Measurements from ENCODE around the gene PTPDC1.

Gene PTPDC1

GRCh38 chr9:94096819-94097577, 12.7 kb downstream of the PTPDC1 start:
- no peaks in the 10 kb centered on the region for H3K36me3 ChIP-seq
- TF ChIP-seq CTCF (IDR thresholded peaks at IDR 0.05): no peak
- H3K27me3 ChIP-seq: no peaks in the 10 kb centered on the region
- no peak overlapping the region for H3K4me3 ChIP-seq (ENCODE audit: low read depth in 1 of 2, low read length in 1 of 2)
- H3K4me1 ChIP-seq (ENCODE audit: control insufficient read depth in 1 of 2, insufficient read depth in 1 of 2, low read depth in 1 of 2, low read length in 1 of 2): no peaks in the 10 kb centered on the region
- H3K9me3 ChIP-seq: no peaks in the 10 kb centered on the region
- no peak overlapping the region for H3K27ac ChIP-seq

GRCh38 chr9:94097788-94098414, 13.6 kb downstream of the PTPDC1 start:
- Histone ChIP-seq H3K4me1 (ENCODE audit: control insufficient read depth in 1 of 2, insufficient read depth in 1 of 2, low read depth in 1 of 2, low read length in 1 of 2) (no peaks in the 10 kb centered on the region), H3K9me3 (no peaks in the 10 kb centered on the region), H3K36me3 (no peaks in the 10 kb centered on the region), H3K4me3 (ENCODE audit: low read depth in 1 of 2, low read length in 1 of 2) (no peak overlapping the region), H3K27me3 (no peaks in the 10 kb centered on the region), H3K27ac (no peak overlapping the region)
- no peak for TF ChIP-seq CTCF (IDR thresholded peaks at IDR 0.05)

- Histone ChIP-seq H3K9me3 (no peaks in the 10 kb centered on the region), H3K27me3 (no peaks in the 10 kb centered on the region), H3K4me3 (ENCODE audit: low read depth in 1 of 2, low read length in 1 of 2) (no peak overlapping the region), H3K27ac (no peak overlapping the region), H3K36me3 (no peaks in the 10 kb centered on the region), H3K4me1 (ENCODE audit: control insufficient read depth in 1 of 2, insufficient read depth in 1 of 2, low read depth in 1 of 2, low read length in 1 of 2) (no peaks in the 10 kb centered on the region)
- TF ChIP-seq CTCF (IDR thresholded peaks at IDR 0.05): no peak
Measured at GRCh38 chr9:94100152-94100879, 16.1 kb downstream of the PTPDC1 start.

GRCh38 chr9:94101162-94101853, 17.0 kb downstream of the PTPDC1 start:
- Histone ChIP-seq H3K36me3 (no peaks in the 10 kb centered on the region), H3K27me3 (no peaks in the 10 kb centered on the region), H3K4me1 (ENCODE audit: control insufficient read depth in 1 of 2, insufficient read depth in 1 of 2, low read depth in 1 of 2, low read length in 1 of 2) (no peaks in the 10 kb centered on the region), H3K9me3 (no peaks in the 10 kb centered on the region), H3K27ac (no peak overlapping the region), H3K4me3 (ENCODE audit: low read depth in 1 of 2, low read length in 1 of 2) (no peak overlapping the region)
- no peak for TF ChIP-seq CTCF (IDR thresholded peaks at IDR 0.05)

- no peaks in the 10 kb centered on the region for H3K27me3 ChIP-seq
- no peak overlapping the region for H3K4me3 ChIP-seq (ENCODE audit: low read depth in 1 of 2, low read length in 1 of 2)
- no peak overlapping the region for H3K27ac ChIP-seq
- no peaks in the 10 kb centered on the region for H3K36me3 ChIP-seq
- no peaks in the 10 kb centered on the region for H3K4me1 ChIP-seq (ENCODE audit: control insufficient read depth in 1 of 2, insufficient read depth in 1 of 2, low read depth in 1 of 2, low read length in 1 of 2)
- no peak for TF ChIP-seq CTCF (IDR thresholded peaks at IDR 0.05)
- no peaks in the 10 kb centered on the region for H3K9me3 ChIP-seq
Measured at GRCh38 chr9:94108584-94108983, 24.3 kb downstream of the PTPDC1 start.

All from neutrophil (primary cell).